GM19238 (cell line): ENCODE data around the gene CRTC3.
"Not testable (repeated sequence)": the region's sequence is repeated elsewhere in the genome, so short reads cannot be mapped to it uniquely, and the experiment has no call there.

Experiments used
- DNase-seq: peaks from one replicate; pipeline ENCODE4 v3.0.0; 2011; ENCODE audit warnings: low spot score; ENCODE audit not compliant: insufficient read length

The CRTC3 gene

GRCh38 chr15:90619939-90620338 is 90.2 kb downstream of the CRTC3 start:
- no peak for DNase-seq

GRCh38 chr15:90620379-90621067 is 90.8 kb downstream of the CRTC3 start:
- peak; percentile 55 for DNase-seq

GRCh38 chr15:90623854-90624253 is 94.1 kb downstream of the CRTC3 start:
- DNase-seq = no peak

- no peak for DNase-seq
These were observed 94.7 kb downstream of the CRTC3 start for GRCh38 chr15:90624278-90624981.

- no peak for DNase-seq
These were observed 95.3 kb downstream of the CRTC3 start for GRCh38 chr15:90625037-90625436.

GRCh38 chr15:90629217-90629616 is 99.5 kb downstream of the CRTC3 start:
- DNase-seq = no peak

- no peak for DNase-seq
These were observed 103.6 kb downstream of the CRTC3 start for GRCh38 chr15:90633360-90633759.

GRCh38 chr15:90636993-90637392 is 107.3 kb downstream of the CRTC3 start:
- not testable (repeated sequence) for DNase-seq

- DNase-seq = no peak
These were observed 108.0 kb downstream of the CRTC3 start for GRCh38 chr15:90637693-90638092.

- DNase-seq = no peak
These were observed 108.5 kb downstream of the CRTC3 start for GRCh38 chr15:90638201-90638691.

GRCh38 chr15:90638963-90639362 is 109.2 kb downstream of the CRTC3 start:
- DNase-seq = no peak

- DNase-seq = no peak
These were observed 111.1 kb downstream of the CRTC3 start for GRCh38 chr15:90640862-90641261.

GRCh38 chr15:90641581-90642463 is 112.1 kb downstream of the CRTC3 start:
- no peak for DNase-seq

GRCh38 chr15:90642464-90643300 is 113.0 kb downstream of the CRTC3 start:
- DNase-seq = no peak

- DNase-seq = no peak
These were observed 113.5 kb downstream of the CRTC3 start for GRCh38 chr15:90643301-90643632.

- DNase-seq = no peak
These were observed 114.8 kb downstream of the CRTC3 start for GRCh38 chr15:90644526-90644925.

- no peak for DNase-seq
These were observed 115.4 kb downstream of the CRTC3 start for GRCh38 chr15:90644952-90645725.

GRCh38 chr15:90645873-90646575 is 116.3 kb downstream of the CRTC3 start:
- DNase-seq = no peak

GRCh38 chr15:90646662-90647305 is 117.1 kb downstream of the CRTC3 start:
- no peak for DNase-seq
